GM21423 (cell line): ENCODE data around the gene C1orf174.
A peak's percentile ranks its signal among the peaks of the same experiment; 100 is the strongest.

Experiments used
- ATAC-seq: cut with Tn5 transposase; IDR thresholded peaks from one replicate; pipeline ENCODE4 v1.9.1; 2021; ENCODE audit warnings: mild to moderate bottlenecking, moderate library complexity; ENCODE audit not compliant: unreplicated experiment

The C1orf174 gene

DNA sequence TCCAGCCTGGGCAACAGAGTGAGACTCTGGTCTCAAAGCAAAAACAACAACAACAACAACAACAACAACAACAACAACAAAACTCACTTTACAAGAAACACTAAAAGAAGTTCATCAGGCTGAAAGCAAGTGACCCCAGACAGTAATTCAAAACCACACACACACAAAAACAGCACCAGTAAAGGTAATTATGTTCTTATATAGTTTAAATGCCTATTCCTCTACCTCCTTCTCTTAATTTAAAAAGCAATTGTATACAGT is 1.7 kb downstream of the C1orf174 start:
- no peak for ATAC-seq

DNA sequence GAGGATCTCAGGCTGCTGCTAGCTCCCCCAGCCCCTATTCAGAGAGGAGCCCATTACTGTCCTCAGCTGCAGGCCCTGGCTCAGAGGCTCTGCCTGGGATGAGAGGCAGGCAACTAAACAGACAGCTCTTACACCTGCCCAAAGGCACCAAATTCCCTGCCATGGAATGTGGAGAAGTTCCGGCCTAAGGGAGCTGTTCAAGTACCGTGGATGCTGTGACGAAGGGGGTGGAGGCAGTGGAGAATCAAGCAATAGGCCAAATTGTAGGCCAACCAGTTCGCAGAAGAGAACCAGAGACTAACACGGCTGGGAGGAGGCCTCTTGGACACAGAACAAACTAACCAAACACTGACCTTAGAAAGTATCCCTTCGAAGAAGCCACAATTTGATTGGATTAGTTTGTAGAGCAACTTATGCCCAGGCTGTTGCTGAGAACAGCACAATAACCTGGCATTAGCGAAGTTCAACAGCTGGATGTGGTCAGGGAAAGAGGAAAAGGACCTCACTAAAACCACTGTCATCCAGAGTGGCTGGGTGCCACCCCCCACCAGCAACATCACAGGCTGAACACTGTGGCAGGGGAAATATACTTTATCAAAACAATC is 3.6 kb downstream of the C1orf174 start:
- ATAC-seq: no peak

DNA sequence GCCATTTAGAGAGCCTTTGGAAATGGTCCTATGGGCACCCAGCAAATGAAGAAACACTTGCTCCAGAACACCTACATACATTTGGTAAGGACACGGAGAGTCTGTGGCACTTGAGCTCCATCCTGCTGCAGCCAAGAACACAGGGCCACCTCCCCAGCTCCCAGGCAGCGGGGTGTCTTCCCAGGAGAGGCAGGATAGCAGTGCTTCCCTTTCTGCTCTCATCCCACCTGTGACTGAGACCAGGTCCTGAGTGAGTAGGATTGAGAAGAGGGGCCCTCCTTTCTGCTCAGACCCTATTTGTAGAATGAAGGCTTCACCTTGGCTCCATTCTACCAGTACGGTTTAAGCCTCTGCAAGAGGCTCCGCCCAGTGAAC is 4.1 kb downstream of the C1orf174 start:
- no peak for ATAC-seq

DNA sequence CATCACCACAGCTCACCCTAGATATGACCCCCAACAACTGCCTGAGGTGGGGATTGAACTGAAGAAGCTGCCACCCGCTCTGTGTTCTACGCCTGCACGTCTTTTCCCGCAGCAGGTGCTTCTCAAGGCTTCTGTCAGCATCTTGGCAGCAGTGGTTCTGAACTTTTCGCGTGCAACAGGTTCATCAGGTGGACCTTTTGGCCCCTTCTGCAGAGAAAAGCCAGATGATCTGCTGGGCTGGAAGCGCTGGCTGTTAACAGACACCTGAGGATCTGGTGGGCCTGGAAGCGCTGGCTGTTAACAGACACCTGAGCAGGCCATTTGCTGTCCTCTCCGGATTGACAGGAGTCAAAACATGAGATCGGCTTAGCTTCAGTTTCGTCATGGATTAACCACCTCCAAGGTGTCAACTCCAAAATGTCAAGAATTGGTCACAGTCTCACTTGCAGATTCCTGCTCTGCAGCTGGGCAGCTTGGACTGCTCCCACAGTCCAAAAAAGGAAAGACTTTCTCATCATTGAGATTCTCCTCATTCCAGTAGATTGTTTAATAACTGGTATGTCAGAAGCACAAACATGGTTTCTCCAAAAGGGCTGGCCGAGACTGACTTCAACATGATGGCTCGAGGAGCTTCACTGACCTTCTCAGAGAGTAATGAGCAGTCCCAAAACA is 4.7 kb downstream of the C1orf174 start:
- ATAC-seq: no peak

DNA sequence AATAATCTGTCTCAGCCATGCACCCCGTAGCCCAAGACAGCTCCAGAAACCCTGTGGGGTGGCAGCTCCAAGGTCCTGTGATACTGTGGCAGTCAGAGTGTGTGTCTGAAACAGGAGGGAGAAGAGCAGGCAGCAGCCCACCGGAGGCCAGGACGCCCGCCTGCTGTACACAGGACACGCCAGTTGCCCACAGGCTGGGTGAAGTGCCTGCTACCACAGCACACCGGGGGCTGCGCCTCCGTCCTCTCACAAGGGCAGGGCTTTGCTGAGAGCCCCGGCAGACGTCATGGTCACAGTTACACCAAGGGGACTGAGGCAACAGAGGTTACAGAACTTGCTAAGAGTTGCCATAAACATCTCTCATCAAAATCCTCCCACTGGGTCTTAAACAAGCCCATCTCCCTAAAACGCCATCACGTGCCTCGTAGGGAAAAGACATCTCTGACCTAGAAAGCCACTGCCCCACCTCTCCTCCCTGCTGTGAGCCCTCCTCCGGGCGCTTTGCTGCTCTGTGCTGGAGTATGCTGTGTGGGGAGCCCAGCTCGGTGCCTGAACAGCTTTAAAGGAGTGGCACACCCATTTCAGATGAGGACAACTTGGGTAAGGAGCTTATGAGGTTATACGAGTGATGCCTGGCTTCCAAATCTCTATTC is 5.3 kb downstream of the C1orf174 start:
- ATAC-seq: no peak

DNA sequence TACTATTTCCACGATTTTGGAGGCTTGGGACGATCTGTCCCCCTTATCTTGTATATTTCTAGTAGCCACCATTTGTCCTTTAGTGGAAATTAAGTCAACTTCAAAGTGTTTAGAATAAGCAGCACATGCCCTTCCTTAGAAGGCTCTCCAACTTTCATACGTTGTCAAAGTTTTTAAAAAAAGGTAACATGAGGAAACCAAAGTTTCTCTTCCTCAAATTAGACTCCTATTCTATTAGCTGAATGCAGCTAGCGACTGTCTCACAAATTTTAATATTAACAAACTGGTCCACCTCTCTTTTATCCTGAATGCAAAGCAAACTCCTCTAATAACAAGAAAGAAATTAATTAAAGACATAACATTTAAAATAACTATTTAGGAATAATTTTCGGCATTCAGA is 6.9 kb downstream of the C1orf174 start:
- no peak for ATAC-seq

DNA sequence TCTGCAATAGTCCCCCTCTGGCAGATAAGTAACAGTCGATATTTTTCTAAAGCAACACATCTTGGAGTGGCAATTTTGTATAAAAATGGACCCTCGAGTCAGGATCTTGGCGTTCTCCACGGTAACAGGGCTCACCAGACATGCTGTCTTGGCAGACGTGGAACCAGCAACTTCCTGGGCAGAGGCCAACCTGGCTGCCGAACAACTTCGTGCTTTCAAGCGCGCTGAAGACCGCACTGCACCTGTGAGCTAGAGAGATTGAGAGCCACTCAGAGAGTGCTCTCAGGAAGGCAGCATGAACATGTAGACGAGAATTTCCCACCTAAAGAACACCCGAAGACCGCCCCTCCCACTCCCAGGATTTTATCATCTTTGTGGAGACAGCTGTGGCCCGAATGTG is 7.3 kb downstream of the C1orf174 start:
- no peak for ATAC-seq

DNA sequence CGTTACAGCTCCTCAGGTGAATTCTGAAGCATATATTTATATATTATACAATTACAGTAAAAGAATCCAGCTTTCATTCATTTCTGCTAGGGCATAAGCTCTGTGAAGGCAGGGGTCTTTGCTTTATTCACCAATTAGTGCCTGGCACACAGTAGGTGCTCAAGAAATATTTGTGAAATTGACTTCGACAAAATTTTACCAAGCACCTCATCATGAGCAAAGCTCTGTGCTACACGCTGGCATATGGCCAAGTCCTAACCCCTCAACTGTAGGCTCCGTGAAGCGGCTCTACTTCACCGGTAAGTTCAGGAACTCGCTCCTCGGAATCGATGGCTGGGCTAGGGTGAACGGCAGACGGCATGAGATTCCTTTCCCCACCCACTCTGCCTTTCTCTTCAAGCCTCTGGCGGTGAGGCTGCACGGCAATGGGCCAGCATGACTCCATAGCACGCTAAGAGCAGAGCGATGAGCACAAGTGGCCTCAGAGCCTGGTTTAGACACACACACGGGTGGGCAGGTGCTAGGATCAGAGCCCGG is 8.7 kb downstream of the C1orf174 start:
- ATAC-seq: no peak

DNA sequence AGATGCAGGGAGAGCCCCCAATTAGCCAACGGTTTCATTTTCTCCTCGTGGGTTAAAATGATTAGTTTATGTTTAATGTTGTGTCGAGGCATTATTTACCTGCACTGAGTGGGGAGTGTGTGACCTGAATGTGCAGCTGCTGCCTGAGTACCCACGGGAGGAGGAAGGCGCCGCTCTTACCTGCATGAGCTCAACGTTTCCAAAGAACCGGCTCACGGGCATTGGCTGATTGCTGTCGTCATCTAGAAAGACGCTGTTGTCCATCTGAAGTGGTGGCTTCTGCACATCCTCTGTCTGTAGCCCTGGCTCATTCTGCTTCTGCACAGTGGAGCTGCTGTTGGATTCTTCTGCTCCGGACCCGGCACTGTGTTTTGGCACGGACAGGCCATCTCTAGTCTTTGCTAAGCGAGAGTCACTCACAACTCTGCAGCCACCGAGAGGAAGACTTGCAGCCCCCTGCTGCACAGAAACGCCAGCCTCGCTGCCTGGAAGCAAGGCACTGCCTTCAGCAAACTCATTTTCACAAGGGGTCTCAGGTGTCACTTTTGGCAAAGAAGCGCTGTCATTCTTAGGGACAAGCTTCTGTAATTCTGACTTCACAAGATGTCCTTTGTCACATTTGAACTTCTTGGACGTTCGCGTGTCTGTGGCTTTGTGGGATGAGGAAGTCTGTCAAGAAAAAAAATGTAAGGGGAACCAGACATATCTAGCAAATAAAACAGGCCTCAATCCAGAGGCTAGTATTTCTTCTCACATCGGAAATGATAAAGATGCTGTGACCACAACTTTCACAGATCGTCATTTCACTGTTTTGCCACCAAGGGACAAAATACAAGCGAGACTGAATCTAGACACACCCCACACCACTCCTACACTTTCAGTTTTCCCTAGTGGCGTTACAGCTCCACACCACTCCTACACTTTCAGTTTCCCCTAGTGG is 9.4 kb downstream of the C1orf174 start:
- peak; percentile 47 for ATAC-seq

DNA sequence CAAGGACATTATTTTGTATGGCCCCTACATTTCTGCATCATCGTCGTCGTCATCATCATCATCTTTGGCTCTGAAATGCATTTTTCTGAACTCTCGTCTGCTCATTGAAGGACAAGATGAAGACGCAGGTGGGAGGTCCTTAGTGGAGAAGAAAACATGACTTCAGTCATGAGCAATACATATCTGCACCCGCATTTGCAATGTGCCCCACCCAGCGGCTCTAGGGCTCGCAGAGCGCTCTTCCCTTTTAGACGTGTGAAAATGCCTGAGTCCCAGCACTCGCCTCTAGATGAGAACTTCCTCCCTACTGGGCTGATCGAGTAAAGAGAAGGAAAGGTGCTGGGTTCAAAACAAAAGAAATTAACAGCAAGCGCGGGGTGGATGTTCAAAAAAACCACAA is 10.1 kb downstream of the C1orf174 start:
- no peak for ATAC-seq

DNA sequence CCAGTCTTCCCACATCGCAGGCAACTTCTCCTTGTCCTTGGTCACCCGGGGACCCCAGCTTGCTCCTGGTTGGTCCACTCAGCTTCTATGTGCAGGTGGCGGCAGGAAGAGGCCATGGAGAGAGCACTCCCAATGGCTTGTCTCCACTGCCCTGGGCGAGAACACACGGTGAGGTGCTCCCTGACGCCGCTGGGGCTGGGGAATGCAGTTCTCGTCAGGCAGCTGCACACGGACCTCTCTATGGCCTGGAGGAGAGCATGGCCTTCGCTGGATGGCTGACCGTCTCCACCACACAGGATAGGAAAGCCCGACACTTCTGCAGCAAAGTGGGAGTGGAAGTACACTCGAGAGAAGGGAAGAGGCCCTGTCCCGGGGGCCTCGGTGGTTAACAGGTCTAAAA is 11.8 kb downstream of the C1orf174 start:
- ATAC-seq: no peak

DNA sequence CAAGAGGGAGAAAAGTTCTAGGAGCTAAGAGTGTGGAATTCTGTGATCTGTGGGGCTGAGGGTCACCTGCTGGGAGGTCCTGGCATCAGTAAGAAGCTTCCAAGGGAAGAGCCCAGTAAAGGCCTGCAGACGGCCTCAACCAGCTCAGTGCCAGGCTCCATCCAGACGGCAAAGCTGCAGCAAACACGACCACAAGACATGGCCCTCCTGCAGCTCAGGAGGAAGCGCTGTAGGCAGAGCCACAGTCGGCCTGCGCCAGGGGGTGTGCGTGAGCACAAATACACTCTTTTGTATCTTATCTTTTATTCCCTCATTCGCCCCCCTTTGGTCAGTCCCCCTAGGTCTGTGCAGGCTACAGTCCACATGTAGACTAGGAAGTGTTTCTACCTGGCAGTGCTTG is 13.4 kb downstream of the C1orf174 start:
- no peak for ATAC-seq

DNA sequence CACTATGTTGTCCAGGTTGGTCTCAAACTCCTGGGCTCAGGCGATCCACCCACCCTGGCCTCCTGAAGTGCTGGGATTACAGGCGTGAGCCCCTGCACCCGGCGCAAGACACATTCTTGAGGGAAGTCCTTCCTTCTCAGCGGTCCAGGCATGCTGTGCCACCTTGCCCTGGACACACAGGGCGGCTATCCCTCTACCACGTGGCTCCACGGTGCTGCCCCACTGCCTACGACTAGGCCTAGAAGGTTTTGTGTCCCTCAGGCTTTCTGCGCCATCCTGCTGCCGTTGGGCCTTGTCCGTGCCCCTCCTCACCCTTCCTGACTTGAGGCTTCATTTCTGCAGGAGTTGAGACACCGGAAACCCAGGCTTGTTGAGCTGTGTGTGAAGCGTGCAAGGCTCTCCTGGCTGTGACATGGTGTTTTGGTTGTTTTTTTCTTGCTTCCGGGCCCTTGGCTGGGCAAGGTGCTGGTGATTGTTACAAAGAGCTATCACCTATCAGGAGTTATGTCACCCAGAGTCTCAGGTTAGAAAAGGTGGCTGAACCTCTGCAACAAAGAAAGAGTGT is 13.9 kb downstream of the C1orf174 start:
- ATAC-seq: no peak

DNA sequence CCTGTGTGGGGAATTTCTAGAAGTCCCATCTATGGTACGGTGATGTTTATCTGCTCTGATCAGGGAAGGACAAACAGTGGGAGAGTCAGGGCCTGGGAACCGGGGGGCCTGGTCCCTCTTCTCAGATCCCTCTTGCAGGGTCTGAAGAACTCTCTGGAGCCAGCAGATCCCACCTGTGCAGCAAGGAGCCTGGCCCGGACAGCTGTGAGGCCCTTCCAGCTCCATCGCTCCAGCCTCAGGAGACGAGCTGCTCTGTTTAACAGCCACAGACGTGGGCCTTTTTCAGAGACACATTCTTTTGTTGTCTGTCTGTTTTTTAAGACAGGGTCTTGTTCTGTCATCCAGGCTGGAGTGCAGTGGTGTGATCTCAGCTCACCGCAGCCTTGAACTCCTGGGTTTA is 14.5 kb downstream of the C1orf174 start:
- no peak for ATAC-seq

DNA sequence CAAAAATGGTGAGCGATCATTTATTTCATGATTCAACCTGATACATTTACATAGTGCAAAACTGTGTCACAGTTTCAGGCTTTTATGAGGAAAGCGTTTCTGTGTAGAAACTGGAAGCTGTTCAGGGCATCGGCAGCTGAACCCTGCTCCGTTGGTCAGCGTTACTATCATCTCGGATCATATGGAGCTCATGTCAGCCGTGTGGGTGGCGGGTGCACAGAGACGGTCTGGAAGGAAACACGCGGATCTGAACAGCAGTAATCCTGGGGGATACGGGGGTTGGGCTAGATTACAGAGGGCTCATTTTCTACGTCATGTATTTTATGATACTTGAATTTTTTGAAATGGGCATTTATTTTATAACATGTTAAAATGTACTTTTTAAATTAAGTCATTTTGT is 15.1 kb downstream of the C1orf174 start:
- ATAC-seq: no peak

DNA sequence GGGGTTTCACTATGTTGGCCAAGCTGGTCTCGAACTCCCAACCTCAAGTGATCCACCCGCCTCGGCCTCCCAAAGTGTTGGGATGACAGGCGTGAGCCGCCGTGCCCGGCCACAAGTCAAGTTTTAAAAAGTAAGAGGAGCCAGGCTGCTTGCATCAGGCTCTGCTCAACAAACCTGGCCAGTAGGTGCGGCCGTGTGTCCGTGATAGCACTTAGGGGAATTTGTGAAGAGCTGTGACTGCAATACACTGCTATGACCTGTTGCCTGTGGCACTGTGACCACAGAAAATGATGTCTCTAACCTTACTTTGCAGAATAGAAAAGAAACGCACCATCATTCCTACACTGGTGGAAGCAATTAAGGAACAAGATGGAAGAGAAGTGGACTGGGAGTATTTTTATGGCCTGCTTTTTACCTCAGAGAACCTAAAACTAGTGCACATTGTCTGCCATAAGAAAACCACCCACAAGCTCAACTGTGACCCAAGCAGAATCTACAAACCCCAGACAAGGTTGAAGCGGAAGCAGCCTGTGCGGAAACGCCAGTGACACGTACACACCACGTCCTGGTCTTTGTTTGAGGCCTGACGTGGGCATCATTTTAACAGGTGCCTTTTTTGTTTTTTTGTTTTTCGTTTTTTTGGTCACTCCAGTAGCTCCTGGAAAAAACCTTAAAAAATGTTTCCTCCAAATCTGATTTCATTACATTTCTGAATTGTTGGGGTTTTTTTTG is 16.7 kb downstream of the C1orf174 start:
- no peak for ATAC-seq

DNA sequence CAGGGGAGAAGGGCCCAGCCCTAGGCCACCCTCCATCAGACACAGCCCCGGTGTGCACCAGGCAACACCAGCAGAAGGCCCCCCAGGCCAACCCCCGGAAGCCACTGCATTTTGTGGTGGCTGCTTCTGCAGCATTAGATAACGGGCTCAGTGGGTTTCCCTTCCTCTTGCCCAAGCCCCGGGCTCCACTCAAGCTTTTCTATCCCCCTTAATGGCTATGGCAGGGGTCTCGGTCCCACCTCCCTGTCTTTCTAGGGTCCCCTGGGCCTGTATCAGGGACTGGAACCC is 18.9 kb downstream of the C1orf174 start:
- ATAC-seq: no peak

DNA sequence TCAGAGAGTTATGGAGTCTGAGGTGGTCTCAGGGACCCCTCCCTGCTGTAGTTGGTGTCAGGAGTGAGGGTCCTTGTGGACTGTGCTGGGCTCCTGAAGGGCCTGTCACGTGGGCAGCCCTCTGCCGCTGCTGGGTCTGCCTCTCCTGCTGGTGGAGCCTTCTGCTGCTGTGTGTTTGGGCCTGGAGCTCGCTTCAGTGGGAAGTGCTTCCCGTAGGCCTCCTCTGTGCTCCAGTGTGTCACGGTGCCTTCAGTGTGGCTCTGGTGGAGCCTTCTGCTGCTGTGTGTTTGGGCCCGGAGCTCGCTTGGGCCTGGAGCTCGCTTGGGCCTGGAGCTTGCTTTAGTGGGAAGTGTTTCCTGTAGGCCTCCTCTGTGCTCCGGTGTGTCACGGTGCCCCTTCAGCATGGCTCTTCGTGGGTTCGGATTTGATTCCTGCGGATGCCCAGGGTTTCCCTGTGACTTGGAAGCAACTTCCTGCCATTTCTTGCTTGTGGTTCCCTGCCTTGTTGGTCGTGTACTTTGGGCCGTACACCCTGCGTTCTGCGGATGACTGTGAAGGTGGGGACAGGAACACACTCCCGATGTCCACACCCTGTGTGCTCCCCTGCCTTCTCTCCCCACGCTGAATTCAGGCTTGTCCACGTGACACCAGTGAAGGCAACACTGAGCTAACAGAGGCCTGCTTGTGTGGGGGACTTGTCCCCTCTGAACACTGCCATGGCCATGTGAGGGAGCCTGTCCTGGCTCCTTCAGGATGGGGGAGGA is 19.5 kb downstream of the C1orf174 start:
- no peak for ATAC-seq

DNA sequence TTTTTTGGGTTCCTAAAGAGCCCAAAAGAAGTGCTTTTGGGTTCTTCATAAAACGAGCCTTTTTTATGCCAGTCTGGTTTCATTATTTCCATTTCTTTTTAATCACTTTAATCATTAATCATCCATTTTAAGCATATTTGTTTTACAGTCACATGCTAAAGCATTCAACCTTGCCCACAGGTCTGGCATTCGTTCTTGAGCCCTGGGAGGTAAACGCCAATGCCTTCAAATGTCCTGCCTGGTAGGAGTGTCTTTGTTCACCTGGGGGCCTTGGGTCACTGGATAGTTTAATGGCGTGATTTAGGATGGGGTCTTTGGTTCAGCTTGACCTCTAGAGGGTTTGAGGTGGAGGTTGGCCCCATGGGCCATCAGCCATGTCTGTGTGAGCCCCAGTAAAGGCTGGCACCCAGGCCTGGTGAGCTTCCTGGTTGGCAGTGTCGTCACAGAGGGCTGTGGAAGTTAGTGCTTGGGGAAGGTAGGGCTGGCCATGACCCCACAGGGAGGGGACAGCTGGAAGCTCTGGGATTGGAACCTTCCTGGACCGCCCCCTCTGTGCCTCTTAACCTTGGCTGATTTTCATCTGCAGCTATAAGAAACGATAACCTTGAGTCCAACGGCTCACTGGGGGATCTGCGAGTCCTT is 20.2 kb downstream of the C1orf174 start:
- ATAC-seq: no peak

DNA sequence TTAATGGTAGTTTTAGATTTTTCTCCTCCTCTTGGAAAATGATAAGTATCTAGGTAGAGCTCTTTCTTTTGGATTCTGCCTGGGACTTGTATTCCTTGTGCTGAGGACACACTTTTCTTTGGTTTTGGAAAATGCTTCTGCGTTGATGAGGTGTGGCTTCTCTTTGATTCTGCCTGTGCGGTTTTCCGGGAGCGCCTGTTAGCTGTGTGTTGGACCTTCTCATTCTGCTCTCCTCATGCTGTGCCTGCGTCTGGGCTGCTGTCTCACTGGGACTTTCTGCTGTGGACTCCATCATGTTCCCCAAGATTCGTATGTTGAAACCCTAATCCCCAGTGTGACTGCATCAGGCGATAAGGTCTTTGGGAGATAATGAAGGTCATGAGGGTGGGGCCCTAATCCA is 21.0 kb downstream of the C1orf174 start:
- no peak for ATAC-seq
